GM19035 (cell line): ENCODE data around the gene CRAMP1.
A peak's percentile ranks its signal among the peaks of the same experiment; 100 is the strongest.
"Not testable (repeated sequence)": the region's sequence is repeated elsewhere in the genome, so short reads cannot be mapped to it uniquely, and the experiment has no call there.

Source experiments
- ATAC-seq: cut with Tn5 transposase; IDR thresholded peaks from one replicate; pipeline ENCODE4 v1.9.1; 2021; ENCODE audit not compliant: unreplicated experiment

CRAMP1 gene

GRCh38 chr16:1595511-1595910, 16.6 kb upstream of the CRAMP1 start:
- ATAC-seq: not testable (repeated sequence)

GRCh38 chr16:1596516-1596915, 15.6 kb upstream of the CRAMP1 start:
- ATAC-seq: no peak

DNA sequence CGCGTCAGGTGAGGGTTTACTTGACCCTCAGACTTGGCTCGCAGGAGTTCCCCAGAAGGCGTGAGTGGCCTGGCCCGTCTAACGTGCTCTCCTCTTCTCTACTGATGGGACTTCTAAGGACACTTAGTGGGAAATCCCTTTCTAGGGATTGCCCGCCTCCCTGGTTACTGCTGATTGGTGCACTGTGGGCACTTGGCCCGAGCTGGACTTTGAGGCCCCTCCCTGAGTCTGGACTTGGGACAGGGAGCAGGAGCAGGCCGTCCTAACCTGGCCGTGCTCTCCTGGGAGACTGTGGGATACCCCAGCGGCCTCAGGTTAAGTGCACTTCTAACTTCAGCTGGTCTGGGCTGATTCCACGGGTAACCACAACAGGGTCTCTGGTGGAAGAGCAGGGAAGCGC, 15.0 kb upstream of the CRAMP1 start:
- ATAC-seq: no peak

GRCh38 chr16:1601031-1601430, 11.1 kb upstream of the CRAMP1 start:
- no peak for ATAC-seq

- no peak for ATAC-seq
These were observed 10.7 kb upstream of the CRAMP1 start for GRCh38 chr16:1601489-1601888.

- no peak for ATAC-seq
These were observed 9.9 kb upstream of the CRAMP1 start for GRCh38 chr16:1602285-1602684.

GRCh38 chr16:1606774-1607173, 5.4 kb upstream of the CRAMP1 start:
- ATAC-seq: no peak

DNA sequence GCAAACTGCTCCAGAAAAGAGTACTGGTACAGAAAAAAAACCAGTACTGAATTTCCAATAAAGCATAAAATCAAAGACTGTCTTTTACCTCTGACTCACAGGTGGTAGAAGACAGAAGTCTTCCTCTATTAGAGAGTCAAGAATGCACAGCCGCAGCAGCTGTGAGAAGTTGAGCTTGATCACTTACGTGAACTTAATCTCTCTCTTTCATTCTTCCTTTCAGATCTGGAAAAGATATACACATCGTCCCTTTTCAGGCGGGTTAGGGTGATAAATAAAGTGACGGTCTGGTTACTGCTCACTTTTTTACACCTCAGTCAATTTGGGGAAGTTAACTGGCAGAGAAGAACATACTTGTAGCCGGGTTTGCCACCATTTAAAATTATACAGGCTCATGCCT, 4.2 kb upstream of the CRAMP1 start:
- ATAC-seq: no peak

DNA sequence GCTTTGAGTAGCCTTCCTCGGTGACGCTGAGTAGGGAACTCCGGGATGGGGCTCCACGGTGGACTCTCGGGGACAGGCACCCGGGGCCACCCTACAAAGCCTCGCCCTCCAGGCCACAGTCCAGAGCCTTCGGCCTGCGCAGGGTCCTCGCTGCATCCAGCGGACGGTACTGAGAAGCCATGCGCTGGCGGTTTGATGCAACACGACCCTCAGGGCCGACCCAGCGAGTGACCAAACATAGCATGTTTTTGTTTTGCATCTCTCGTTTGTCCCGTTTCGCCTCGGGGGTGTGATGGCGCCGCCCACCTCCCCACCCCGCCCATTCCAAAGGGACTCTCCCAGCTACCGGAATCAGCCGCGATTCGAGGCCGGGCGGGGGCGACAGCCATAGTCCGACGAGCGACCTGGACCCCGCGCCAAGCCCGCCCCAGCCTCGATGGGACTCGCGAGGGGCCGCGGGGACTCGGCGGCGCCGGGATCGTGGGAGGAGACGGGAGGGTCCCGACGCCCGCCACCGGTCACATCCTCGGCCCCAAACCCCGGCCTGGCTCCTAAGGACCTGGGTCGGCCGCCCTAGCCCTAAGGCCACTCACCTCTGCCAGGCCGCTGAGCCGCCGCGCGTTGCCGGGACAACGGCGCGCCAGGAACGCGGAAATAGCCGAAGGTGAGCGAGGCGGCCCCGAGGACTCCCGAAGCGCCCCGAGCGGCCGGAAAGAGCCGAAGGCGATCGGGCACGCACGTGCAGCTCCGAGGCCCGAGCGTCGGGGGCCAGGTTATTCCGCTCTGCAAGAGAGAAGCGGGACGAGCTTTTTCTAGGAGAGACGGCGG, 1.9 kb upstream of the CRAMP1 start:
- ATAC-seq: peak; percentile 43

DNA sequence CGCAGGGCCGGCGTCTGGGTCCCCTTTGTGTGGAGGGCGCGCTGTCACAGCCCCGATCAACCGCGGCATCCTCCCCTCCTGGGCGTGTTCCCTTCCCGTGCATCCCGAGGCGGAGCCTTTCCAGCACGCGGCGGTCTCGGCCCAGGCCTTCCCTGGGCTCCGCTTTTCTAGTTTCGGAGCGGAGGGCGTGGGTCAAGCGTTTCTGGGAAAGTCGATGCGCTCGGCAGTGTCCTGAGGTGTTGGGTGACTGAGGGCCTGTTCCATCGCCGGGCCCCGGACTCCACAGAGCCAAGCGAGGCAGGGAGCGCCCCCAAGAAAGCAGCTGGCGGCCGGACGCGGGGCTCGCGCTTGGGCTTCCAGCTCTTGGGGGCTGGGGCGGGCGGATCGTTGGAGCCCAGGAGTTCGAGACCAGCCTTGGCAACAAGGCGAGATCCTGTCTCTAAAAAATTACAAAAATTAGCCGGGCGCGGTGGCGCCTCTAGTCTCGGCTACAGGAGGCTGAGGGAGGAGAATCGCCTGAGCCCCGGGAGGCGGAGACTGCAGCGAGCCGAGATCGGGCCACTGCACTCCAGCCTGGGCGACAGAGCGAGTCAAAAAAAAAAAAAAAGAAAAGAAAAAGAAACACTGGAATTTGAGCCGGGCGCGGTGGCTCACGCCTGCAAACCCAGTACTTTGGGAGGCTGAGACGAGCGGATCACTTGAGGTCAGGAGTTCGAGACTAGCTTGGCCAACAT, 1.1 kb upstream of the CRAMP1 start:
- no peak for ATAC-seq

DNA sequence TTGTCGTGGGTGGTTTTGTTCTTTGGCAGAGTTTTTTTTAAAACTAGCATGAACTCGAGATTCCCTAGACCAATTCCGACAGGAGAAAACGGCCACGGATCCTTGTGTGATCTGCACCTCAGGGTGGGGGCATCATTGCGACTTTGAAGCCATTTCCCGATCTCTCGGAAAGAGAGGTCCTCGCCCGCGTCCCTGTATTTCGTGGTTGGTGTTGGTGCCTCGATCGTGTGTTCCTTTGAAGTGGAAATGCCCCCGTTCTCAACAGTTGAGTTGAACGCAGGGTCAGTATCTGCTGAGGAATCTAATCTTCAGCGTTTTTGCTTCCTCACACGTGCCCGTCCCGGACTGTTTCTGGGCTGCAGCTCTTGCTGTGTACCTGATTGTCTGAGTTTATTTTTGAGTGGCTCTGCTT, 1.1 kb downstream of the CRAMP1 start:
- ATAC-seq: no peak

DNA sequence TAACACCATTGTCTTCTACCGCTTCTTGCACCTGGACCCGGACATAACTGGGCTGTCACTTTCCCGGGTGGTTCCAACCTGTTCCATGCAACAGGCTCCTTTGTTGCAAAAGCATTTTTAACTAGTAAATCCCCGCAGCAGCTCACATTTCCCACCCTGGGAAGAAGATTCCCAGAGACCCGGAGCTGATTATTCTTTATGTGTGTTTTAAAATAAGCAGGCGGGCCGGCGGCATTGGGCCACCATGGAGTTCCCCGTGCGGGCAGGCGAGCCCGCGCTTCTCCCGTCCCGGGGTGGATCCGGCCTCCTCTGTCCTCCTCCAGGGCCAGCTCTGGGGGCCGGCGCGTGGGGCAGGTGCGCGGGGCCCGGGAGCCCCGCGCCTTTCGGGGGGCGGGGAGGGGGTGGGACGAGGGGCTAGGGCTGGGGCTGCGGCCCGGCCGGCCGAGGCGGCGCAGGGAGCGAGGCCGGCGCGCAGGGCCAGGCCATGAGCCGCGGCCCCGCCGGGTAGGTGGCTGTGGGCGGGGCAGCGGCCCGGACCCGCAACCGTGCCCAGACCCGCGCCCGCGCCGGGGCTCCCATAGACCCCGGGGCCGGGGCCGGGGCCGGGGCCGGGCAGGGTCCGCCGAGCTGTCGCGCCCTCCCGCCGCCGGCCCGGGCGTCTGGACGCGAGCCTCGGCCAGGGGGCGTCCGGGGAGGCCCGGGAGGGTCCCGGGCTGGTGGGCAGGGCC, 1.7 kb downstream of the CRAMP1 start:
- ATAC-seq: no peak

DNA sequence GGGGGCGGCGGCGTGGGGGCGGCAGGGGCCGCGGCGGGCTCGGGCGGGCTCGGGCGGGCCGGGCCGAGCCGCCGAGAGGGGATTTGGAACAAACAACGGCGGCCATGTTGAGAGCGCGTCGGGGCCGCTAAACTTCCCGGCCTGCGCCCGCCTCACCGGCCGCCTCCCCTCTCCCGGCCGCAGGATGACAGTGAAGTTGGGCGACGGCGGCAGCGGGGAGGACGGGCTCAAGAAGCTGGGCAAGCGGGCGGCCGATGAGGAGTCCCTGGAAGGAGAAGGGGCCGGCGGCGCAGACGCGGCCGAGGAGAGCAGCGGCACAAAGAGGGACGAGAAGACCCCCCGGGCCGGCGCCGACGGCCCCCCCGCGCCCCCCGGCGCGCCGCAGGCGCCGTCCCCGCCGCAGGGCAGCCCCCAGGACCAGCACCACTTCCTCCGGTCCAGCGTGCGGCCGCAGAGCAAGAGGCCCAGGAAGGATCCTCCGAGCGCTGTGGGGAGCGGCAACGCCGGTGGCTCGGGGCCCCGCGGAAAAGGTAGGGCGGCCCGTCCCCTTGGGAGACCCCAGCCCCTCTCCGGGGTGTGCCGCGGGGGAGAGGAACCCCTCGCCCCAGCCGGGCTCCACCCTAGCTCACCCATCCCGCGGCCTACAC, 2.4 kb downstream of the CRAMP1 start:
- no peak for ATAC-seq

GRCh38 chr16:1615761-1616160, 3.6 kb downstream of the CRAMP1 start:
- ATAC-seq: no peak

- ATAC-seq: no peak
These were observed 7.8 kb downstream of the CRAMP1 start for GRCh38 chr16:1619976-1620375.

- ATAC-seq: no peak
These were observed 8.2 kb downstream of the CRAMP1 start for GRCh38 chr16:1620391-1620790.

DNA sequence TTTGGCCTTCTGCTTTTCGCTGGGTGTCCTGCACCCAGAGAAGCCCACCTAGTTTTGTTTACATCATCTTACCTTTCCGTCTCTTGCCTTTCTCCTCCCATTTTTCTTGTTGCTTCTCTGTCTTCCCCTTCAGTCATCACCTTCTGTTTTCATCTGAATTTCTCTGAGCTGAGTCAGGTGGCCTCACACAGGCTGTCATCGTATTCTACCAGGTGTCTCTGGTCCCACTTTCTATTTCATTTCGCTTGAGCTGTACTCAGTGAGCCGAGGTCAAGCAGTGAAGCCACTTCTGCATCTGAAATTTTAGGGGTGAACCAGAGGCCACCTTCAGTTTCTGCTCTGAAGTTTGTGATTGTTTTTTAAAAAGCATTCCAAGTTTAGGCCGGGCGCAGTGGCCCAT, 9.7 kb downstream of the CRAMP1 start:
- ATAC-seq: no peak

DNA sequence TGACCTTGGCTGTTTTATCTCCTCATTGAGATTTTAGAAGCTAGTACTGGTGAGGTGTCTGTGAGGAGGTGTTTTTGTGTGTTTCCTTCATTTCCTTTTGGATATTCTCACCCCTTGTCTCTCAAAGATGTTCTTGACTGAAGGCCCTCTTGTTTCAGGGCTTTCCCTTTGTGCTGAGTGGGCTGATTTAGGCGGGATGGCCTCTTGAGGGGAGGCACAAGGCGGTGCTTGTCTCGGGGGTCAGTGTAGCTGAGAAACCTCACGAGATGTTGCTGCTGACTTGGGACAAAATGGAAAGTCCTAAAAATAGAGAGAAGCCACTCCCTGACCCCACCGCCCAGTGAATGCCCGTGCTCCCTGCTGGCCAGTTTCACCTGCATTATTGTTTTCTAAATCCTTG, 14.2 kb downstream of the CRAMP1 start:
- no peak for ATAC-seq

GRCh38 chr16:1626776-1627175, 14.6 kb downstream of the CRAMP1 start:
- no peak for ATAC-seq

DNA sequence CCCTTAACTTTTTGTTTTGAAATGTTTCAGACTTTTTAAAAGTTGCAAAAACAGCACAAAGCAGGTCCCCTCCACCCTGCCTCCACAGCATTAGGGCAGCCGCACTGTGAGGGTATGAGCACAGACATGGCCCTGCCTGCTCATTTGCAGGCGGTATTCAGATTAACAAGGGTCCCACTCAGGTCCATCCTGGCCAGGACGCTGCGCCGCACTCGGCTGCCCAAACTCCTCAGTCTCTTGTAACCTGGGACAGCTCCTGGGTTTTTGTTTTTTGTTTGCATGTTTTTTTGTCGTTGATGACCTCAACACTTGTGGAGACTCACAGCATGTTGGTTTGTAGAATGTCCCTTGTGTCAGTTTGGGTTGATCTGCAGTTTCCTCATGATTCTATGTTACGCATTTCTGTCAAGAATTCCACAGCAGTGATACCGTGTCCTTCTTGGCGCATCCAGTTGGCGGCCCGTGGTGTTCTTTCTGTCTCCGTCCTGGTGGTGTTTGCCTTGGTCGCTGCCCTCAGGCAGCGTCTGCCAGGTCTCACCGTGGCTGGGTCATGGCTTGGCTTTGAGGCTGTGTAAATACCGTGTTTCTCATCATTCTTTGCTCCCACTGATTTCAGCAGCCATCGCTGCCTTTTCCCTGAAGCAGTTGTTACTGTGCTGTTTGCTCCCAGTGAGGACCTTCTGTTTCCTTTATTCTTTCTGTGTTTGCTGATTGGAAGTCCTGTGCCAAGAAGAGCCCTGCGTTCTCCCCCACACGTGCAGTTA, 18.5 kb downstream of the CRAMP1 start:
- ATAC-seq: no peak

GRCh38 chr16:1631230-1631629, 19.1 kb downstream of the CRAMP1 start:
- no peak for ATAC-seq
